H1 (cell line): Measurements from ENCODE around the gene SLC44A1. TPM values are rescaled to one million over a fixed set of nuclear protein-coding genes. Genes with fewer than 3 reads are reported as not detected.

Experiments
- ATF3 ChIP-seq: IDR thresholded peaks from 2 replicates; pipeline ENCODE4 v1.6.1; 2011; ENCODE audit warnings: low read depth, mild to moderate bottlenecking, low read length; ENCODE audit not compliant: insufficient read depth
- CTBP2 ChIP-seq: IDR thresholded peaks from 2 replicates; pipeline ENCODE4 v1.7.0; 2011; ENCODE audit warnings: borderline replicate concordance, mild to moderate bottlenecking, moderate library complexity, mixed read lengths, low read length; ENCODE audit not compliant: insufficient read depth, insufficient read length
- JUND ChIP-seq: IDR thresholded peaks from 2 replicates; pipeline ENCODE4 v1.6.1; 2011; ENCODE audit warnings: mild to moderate bottlenecking, improper control_type of control experiment, low read length
- SIN3A ChIP-seq, 2 experiments: IDR thresholded peaks in 1 of 2; conservative IDR thresholded peaks in 1 of 2; 2 replicates each; pipeline ENCODE4 v1.6.1; 2011 to 2012; ENCODE audit warnings: low read length in 2 of 2, improper control_type of control experiment in 1 of 2, low read depth in 1 of 2, mild to moderate bottlenecking in 1 of 2
- TAF1 ChIP-seq: IDR thresholded peaks from 2 replicates; pipeline ENCODE4 v1.6.1; 2011; ENCODE audit warnings: mild to moderate bottlenecking, low read depth, low read length
- polyA plus RNA-seq, 7 experiments: library from polyadenylated mRNA; depleted of rRNA in 3 of 7; stranded (reverse) in 5 of 7; unstranded in 2 of 7; fragments of >200 nt in 5 of 7; fragments of 200-250 nt in 2 of 7; gene quantifications; 1 replicate in 5 of 7; 2 replicates in 1 of 7; 4 replicates in 1 of 7; pipeline versions ENCODE4 v1.2.1 to v1.2.3, GENCODE V29; 2011 to 2013; ENCODE audit warnings: missing spikeins in 2 of 7, mixed read lengths in 2 of 7
- total RNA-seq: library from RNA; stranded (reverse); fragmentation: NEBNext Ultra II Directional; extraction: Animal tissue kit (Norgen Biotek cat#: 25700); gene quantifications from 2 replicates; pipeline ENCODE4 v1.2.1, GENCODE V29; 2021
- TF ChIP-seq, protein P1 (sequence below): fragments of 300-600 bp; sonication (generic); IDR thresholded peaks from 2 replicates; pipeline ENCODE4 v1.7.1; 2012; ENCODE audit warnings: low read length, moderate library complexity, mild to moderate bottlenecking, inconsistent platforms; ENCODE audit not compliant: insufficient replicate concordance
- TF ChIP-seq, protein P2 (sequence below): IDR thresholded peaks from 2 replicates; pipeline ENCODE4 v1.6.1; 2012; ENCODE audit warnings: inconsistent platforms

The SLC44A1 gene
- total and polyA plus RNA-seq, 2 of the 8 experiments (the other 6 are each of a cell fraction or from before 2014, with no cell fraction given): 30.5 to 71.2 TPM

DNA sequence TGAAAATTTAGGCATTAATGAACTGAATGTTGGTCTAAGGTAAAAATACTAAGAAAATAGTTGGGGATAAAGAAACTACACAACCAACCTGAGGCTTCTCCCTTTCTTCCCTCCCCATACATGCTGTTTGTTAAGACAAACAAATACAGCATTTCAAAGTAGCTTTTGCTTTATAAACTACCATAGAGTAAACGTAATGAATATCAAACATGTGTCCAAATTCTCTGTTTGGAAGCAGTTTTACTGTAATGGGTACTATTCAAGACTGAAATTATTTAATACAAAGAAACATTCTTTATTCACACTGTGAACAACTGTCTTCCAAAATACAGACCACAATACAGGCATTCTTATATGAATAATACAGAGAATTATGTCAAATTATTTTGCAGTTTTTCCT lies 52.0 kb downstream of the SLC44A1 start (continued):
- TF ChIP-seq, protein P1, sequence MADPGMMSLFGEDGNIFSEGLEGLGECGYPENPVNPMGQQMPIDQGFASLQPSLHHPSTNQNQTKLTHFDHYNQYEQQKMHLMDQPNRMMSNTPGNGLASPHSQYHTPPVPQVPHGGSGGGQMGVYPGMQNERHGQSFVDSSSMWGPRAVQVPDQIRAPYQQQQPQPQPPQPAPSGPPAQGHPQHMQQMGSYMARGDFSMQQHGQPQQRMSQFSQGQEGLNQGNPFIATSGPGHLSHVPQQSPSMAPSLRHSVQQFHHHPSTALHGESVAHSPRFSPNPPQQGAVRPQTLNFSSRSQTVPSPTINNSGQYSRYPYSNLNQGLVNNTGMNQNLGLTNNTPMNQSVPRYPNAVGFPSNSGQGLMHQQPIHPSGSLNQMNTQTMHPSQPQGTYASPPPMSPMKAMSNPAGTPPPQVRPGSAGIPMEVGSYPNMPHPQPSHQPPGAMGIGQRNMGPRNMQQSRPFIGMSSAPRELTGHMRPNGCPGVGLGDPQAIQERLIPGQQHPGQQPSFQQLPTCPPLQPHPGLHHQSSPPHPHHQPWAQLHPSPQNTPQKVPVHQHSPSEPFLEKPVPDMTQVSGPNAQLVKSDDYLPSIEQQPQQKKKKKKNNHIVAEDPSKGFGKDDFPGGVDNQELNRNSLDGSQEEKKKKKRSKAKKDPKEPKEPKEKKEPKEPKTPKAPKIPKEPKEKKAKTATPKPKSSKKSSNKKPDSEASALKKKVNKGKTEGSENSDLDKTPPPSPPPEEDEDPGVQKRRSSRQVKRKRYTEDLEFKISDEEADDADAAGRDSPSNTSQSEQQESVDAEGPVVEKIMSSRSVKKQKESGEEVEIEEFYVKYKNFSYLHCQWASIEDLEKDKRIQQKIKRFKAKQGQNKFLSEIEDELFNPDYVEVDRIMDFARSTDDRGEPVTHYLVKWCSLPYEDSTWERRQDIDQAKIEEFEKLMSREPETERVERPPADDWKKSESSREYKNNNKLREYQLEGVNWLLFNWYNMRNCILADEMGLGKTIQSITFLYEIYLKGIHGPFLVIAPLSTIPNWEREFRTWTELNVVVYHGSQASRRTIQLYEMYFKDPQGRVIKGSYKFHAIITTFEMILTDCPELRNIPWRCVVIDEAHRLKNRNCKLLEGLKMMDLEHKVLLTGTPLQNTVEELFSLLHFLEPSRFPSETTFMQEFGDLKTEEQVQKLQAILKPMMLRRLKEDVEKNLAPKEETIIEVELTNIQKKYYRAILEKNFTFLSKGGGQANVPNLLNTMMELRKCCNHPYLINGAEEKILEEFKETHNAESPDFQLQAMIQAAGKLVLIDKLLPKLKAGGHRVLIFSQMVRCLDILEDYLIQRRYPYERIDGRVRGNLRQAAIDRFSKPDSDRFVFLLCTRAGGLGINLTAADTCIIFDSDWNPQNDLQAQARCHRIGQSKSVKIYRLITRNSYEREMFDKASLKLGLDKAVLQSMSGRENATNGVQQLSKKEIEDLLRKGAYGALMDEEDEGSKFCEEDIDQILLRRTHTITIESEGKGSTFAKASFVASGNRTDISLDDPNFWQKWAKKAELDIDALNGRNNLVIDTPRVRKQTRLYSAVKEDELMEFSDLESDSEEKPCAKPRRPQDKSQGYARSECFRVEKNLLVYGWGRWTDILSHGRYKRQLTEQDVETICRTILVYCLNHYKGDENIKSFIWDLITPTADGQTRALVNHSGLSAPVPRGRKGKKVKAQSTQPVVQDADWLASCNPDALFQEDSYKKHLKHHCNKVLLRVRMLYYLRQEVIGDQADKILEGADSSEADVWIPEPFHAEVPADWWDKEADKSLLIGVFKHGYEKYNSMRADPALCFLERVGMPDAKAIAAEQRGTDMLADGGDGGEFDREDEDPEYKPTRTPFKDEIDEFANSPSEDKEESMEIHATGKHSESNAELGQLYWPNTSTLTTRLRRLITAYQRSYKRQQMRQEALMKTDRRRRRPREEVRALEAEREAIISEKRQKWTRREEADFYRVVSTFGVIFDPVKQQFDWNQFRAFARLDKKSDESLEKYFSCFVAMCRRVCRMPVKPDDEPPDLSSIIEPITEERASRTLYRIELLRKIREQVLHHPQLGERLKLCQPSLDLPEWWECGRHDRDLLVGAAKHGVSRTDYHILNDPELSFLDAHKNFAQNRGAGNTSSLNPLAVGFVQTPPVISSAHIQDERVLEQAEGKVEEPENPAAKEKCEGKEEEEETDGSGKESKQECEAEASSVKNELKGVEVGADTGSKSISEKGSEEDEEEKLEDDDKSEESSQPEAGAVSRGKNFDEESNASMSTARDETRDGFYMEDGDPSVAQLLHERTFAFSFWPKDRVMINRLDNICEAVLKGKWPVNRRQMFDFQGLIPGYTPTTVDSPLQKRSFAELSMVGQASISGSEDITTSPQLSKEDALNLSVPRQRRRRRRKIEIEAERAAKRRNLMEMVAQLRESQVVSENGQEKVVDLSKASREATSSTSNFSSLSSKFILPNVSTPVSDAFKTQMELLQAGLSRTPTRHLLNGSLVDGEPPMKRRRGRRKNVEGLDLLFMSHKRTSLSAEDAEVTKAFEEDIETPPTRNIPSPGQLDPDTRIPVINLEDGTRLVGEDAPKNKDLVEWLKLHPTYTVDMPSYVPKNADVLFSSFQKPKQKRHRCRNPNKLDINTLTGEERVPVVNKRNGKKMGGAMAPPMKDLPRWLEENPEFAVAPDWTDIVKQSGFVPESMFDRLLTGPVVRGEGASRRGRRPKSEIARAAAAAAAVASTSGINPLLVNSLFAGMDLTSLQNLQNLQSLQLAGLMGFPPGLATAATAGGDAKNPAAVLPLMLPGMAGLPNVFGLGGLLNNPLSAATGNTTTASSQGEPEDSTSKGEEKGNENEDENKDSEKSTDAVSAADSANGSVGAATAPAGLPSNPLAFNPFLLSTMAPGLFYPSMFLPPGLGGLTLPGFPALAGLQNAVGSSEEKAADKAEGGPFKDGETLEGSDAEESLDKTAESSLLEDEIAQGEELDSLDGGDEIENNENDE: no peak
- TF ChIP-seq SIN3A (conservative IDR thresholded peaks at IDR 0.05 in 1 of 2, IDR thresholded peaks at IDR 0.05 in 1 of 2; ENCODE audit: low read depth in 1 of 2, low read length in 2 of 2): no peak
- no peak for TF ChIP-seq JUND
- no peak for TF ChIP-seq TAF1
- no peak for TF ChIP-seq CTBP2
- TF ChIP-seq, protein P2, sequence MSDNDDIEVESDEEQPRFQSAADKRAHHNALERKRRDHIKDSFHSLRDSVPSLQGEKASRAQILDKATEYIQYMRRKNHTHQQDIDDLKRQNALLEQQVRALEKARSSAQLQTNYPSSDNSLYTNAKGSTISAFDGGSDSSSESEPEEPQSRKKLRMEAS: no peak
- TF ChIP-seq ATF3: no peak
